Bronchial smooth muscle cell (primary cell): ENCODE data around the gene LZTS3. TPM values are rescaled to one million over a fixed set of nuclear protein-coding genes. Genes with fewer than 3 reads are reported as not detected.

Experiments
- total RNA-seq: library from RNA; depleted of rRNA; stranded (reverse); fragments of >200 nt; gene quantifications from 2 replicates; pipeline ENCODE4 v1.2.1, GENCODE V29; 2014

LZTS3 gene
- total RNA-seq = 2.8 and 3.4 TPM in 2 replicates

GRCh38 chr20:3172933-3173609 is at the start of gene LZTS3:
LZTS3 (minus strand) TSS chr20:3173549; CDS start chr20:3167163, 6,386 bp downstream.

GRCh38 chr20:3209257-3209945 is 36.1 kb upstream of the LZTS3 start, which contains the start of gene ITPA:
ITPA (plus strand) TSS chr20:3209498; CDS start chr20:3209552, 54 bp downstream.

GRCh38 chr20:3204124-3204794 is 30.9 kb upstream of the LZTS3 start, which contains the start of gene DDRGK1:
DDRGK1 (minus strand) TSS chr20:3204682; CDS start chr20:3204627, 55 bp downstream.

Other genes starting within 250 kb of the LZTS3 start
- 0.26 and 0.32 TPM in 2 replicates for gene GNRH2, start 129.9 kb downstream of the LZTS3 start, total RNA-seq
- gene MRPS26, start 127.5 kb downstream of the LZTS3 start, total RNA-seq = 39.1 and 46.0 TPM in 2 replicates
- not detected in 2 replicates for gene OXT, start 101.9 kb downstream of the LZTS3 start, total RNA-seq
- not detected in 2 replicates for gene AVP, start 88.8 kb downstream of the LZTS3 start, total RNA-seq
- gene FASTKD5, start 13.7 kb downstream of the LZTS3 start, total RNA-seq = 5.8 and 7.7 TPM in 2 replicates
- gene UBOX5, start 13.7 kb downstream of the LZTS3 start, total RNA-seq = 1.8 and 2.0 TPM in 2 replicates
- 27.0 and 32.0 TPM in 2 replicates for gene DDRGK1, start 31.1 kb upstream of the LZTS3 start, total RNA-seq
- 11.2 and 32.5 TPM in 2 replicates for gene ITPA, start 35.9 kb upstream of the LZTS3 start, total RNA-seq
- 0.94 and 1.7 TPM in 2 replicates for gene SLC4A11, start 65.6 kb upstream of the LZTS3 start, total RNA-seq
- 9.1 and 10.0 TPM in 2 replicates for gene DNAAF9, start 234.1 kb upstream of the LZTS3 start, total RNA-seq